ENCODE results near the gene LSM11. TPM values are rescaled to one million over a fixed set of nuclear protein-coding genes. Genes with fewer than 3 reads are reported as not detected.
A peak's percentile ranks its signal among the peaks of the same experiment; 100 is the strongest.

LSM11 gene
- total RNA-seq, 4 donors from 2014 or later = 1.8 to 4.3 (median 2.7) TPM

DNA sequence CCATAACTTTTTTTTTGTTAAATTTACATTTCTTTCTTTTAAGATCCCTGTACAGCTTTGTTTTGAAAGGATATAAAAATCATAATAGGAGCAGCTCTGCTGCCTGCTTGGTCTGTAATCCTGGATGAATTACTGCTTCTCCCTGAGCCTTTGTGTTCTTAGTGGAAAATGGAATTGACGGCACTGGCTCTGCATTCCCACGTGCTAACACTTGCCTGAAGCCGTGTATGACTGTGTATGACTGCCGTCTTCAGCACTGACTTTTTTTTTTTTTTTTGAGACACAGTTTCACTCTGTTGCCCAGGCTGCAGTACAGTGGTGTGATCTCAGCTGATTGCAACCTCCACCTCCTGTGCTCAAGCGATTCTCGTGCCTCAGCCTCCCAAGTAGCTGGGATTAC, 7.5 kb upstream of the LSM11 start:
- DNase-seq (ENCODE audit: low spot score) (no peak), ATAC-seq (ENCODE audit: low FRiP score) (no peak)
- TF ChIP-seq, protein P1, sequence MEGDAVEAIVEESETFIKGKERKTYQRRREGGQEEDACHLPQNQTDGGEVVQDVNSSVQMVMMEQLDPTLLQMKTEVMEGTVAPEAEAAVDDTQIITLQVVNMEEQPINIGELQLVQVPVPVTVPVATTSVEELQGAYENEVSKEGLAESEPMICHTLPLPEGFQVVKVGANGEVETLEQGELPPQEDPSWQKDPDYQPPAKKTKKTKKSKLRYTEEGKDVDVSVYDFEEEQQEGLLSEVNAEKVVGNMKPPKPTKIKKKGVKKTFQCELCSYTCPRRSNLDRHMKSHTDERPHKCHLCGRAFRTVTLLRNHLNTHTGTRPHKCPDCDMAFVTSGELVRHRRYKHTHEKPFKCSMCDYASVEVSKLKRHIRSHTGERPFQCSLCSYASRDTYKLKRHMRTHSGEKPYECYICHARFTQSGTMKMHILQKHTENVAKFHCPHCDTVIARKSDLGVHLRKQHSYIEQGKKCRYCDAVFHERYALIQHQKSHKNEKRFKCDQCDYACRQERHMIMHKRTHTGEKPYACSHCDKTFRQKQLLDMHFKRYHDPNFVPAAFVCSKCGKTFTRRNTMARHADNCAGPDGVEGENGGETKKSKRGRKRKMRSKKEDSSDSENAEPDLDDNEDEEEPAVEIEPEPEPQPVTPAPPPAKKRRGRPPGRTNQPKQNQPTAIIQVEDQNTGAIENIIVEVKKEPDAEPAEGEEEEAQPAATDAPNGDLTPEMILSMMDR (IDR thresholded peaks at IDR 0.05) = no peak

DNA sequence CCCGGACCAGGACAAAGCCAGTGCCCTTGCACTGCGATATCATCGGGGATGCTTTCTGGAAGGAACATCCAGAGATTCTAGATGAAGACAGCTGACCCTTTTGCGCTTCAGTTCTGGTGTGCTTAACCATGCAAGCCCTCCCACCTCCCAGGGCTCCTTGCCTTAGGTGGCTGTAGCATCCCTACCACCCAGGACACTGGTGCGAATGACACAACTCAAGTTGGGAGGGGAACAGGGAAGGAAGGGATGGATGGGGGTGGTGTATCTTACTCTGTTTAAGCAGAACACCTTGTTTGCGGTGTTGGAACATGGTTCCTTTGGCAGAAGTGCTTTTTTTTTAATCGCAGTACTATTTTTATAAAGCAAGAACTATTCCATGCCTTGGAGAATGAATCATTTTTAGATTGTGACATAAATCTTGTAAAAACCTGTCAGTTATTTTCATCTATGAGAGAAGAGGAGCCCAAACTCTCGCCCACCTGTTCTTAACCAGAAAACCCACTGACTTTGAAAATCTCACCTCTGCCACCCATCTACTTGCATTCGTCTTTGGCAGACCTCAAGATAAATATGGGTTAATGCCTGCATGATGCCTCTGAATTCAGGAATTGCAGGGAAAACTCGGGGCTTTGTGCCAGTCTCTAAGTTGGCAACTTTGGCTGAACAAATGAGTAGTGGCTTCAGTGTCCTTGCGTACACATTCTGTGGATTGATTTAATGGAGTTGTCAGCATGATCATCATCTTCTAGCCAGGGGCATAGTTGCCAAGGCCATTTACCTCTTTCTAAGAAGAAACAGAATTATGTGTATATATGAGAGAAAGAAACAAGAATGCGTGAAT, 3.9 kb upstream of the LSM11 start:
- no peak for DNase-seq (ENCODE audit: low spot score)
- TF ChIP-seq, protein P1 (IDR thresholded peaks at IDR 0.05) = no peak
- ATAC-seq (ENCODE audit: low FRiP score) = no peak

GRCh38 chr5:157740229-157740610, 3.3 kb upstream of the LSM11 start:
- ATAC-seq (ENCODE audit: low FRiP score) = no peak
- TF ChIP-seq, protein P1 (IDR thresholded peaks at IDR 0.05) = no peak
- no peak for DNase-seq (ENCODE audit: low spot score)

GRCh38 chr5:157741131-157741530, 2.4 kb upstream of the LSM11 start:
- DNase-seq (ENCODE audit: low spot score) (no peak), ATAC-seq (ENCODE audit: low FRiP score) (no peak)
- TF ChIP-seq, protein P1 (IDR thresholded peaks at IDR 0.05) = no peak

- TF ChIP-seq, protein P1 (IDR thresholded peaks at IDR 0.05) = no peak
- peak; percentile 40 for ATAC-seq (ENCODE audit: low FRiP score)
- DNase-seq (ENCODE audit: low spot score) = no peak
Measured at GRCh38 chr5:157744051-157745011, 819 bp downstream of the LSM11 start.

DNA sequence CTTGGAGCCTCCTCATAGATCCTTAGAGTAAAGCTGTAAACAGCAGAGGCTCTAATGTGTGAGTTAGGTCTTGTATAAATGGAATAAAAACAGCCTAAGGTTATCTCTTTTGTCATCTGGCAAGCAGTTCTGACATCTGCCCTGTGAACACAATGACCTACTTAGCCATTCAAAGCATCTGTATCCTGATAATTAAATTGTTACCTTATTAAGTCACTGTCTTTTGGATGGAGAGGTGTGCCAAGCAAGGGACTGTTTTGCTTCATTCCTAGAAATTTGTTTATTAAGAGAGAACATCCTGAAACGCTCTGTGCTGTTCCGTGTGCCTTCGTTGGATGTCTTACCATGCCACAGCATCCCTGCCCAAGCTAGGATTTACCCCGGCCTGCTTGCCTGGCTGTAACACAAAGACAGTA, 1.5 kb downstream of the LSM11 start:
- TF ChIP-seq, protein P1 (IDR thresholded peaks at IDR 0.05) = no peak
- ATAC-seq (ENCODE audit: low FRiP score) (no peak), DNase-seq (ENCODE audit: low spot score) (no peak)
